ENCODE measurements around the gene PTPRK. TPM values are rescaled to one million over a fixed set of nuclear protein-coding genes. Genes with fewer than 3 reads are reported as not detected.

Gene PTPRK
- total RNA-seq, 1 donor from 2014 or later = 50.3 TPM

DNA sequence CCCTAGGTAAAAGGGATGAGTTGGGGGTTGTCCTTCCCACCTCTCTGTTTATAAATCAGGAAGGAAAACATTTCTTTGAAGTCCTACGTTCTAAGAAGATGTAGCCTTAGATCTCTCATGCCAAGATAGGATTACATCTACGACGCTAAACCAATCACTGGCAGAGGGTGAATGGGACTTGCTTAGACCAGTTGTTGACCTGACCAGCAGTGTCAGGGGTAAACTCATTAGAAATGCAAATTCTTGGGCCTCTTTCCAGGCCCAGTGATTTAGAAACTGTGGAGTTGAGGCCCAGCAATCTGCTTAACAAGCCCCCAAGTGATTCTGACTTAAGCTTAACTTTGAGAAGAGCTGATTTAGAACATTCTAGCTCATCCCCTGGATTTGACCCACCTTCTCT, 472.4 kb downstream of the PTPRK start:
- no peak overlapping the region for H3K4me3 Mint-ChIP-seq (ENCODE audit: unreplicated experiment)
- H3K27me3 Mint-ChIP-seq (ENCODE audit: unreplicated experiment) = peaks cover 2% of the 10 kb centered on the region
- no peaks in the 10 kb centered on the region for H3K9me3 Mint-ChIP-seq (ENCODE audit: unreplicated experiment)
- peaks cover under 1% of the 10 kb centered on the region for H3K36me3 Mint-ChIP-seq (ENCODE audit: unreplicated experiment)
- H3K4me1 Mint-ChIP-seq (ENCODE audit: low read depth, unreplicated experiment) = peaks cover 4% of the 10 kb centered on the region
- TF ChIP-seq, protein P1, sequence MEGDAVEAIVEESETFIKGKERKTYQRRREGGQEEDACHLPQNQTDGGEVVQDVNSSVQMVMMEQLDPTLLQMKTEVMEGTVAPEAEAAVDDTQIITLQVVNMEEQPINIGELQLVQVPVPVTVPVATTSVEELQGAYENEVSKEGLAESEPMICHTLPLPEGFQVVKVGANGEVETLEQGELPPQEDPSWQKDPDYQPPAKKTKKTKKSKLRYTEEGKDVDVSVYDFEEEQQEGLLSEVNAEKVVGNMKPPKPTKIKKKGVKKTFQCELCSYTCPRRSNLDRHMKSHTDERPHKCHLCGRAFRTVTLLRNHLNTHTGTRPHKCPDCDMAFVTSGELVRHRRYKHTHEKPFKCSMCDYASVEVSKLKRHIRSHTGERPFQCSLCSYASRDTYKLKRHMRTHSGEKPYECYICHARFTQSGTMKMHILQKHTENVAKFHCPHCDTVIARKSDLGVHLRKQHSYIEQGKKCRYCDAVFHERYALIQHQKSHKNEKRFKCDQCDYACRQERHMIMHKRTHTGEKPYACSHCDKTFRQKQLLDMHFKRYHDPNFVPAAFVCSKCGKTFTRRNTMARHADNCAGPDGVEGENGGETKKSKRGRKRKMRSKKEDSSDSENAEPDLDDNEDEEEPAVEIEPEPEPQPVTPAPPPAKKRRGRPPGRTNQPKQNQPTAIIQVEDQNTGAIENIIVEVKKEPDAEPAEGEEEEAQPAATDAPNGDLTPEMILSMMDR (IDR thresholded peaks at IDR 0.05; ENCODE audit: partially characterized antibody, unreplicated experiment) = no peak
- no peak for DNase-seq
- no peak overlapping the region for H3K27ac Mint-ChIP-seq (ENCODE audit: unreplicated experiment)

DNA sequence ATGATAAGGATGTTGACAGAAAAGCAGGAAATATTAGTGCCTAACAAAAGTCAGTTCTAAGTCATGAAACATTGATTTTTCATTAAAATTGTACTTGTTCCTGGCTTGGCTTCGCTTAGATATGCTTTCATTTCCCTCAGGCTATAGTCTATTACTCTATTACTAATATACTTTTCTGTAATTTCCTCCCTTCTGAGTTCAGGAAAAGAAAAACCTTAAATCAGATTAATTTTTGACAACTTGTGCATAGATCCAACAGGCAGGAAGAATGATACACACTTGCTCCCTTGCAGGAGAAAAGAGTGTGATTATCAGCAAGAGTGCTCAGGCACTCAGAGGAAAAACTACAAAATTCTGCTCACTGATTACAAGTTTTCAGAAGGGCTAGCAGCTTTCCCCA, 474.4 kb downstream of the PTPRK start:
- peaks cover 4% of the 10 kb centered on the region for H3K4me1 Mint-ChIP-seq (ENCODE audit: low read depth, unreplicated experiment)
- no peak overlapping the region for H3K4me3 Mint-ChIP-seq (ENCODE audit: unreplicated experiment)
- TF ChIP-seq, protein P1 (IDR thresholded peaks at IDR 0.05; ENCODE audit: partially characterized antibody, unreplicated experiment) = no peak
- H3K36me3 Mint-ChIP-seq (ENCODE audit: unreplicated experiment) = no peaks in the 10 kb centered on the region
- DNase-seq = no peak
- no peak overlapping the region for H3K27ac Mint-ChIP-seq (ENCODE audit: unreplicated experiment)
- peaks cover 2% of the 10 kb centered on the region for H3K27me3 Mint-ChIP-seq (ENCODE audit: unreplicated experiment)
- H3K9me3 Mint-ChIP-seq (ENCODE audit: unreplicated experiment) = no peaks in the 10 kb centered on the region

DNA sequence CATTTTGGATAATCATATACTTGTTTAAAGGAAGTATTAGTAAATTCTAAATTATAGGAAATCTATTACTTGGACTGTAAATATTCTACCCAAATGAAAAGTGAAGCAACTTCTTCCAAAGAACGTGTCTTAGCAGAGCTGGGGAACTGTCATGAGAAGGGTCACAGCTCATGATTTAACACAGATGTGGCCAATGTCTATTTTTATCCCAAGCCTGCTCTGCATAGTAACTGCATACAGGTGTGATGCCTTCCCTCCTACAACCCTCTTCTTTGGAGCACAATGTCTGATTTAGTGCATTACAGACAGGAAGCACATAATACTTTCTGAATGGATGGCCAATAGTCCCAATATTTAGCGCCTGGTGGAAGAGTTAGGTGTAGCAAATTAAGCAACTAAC, 480.9 kb downstream of the PTPRK start:
- Mint-ChIP-seq H3K9me3 (ENCODE audit: unreplicated experiment) (no peaks in the 10 kb centered on the region), H3K27ac (ENCODE audit: unreplicated experiment) (no peak overlapping the region), H3K4me1 (ENCODE audit: low read depth, unreplicated experiment) (no peaks in the 10 kb centered on the region), H3K36me3 (ENCODE audit: unreplicated experiment) (no peaks in the 10 kb centered on the region), H3K4me3 (ENCODE audit: unreplicated experiment) (no peak overlapping the region), H3K27me3 (ENCODE audit: unreplicated experiment) (no peaks in the 10 kb centered on the region)
- no peak for DNase-seq
- TF ChIP-seq, protein P1 (IDR thresholded peaks at IDR 0.05; ENCODE audit: partially characterized antibody, unreplicated experiment) = no peak

DNA sequence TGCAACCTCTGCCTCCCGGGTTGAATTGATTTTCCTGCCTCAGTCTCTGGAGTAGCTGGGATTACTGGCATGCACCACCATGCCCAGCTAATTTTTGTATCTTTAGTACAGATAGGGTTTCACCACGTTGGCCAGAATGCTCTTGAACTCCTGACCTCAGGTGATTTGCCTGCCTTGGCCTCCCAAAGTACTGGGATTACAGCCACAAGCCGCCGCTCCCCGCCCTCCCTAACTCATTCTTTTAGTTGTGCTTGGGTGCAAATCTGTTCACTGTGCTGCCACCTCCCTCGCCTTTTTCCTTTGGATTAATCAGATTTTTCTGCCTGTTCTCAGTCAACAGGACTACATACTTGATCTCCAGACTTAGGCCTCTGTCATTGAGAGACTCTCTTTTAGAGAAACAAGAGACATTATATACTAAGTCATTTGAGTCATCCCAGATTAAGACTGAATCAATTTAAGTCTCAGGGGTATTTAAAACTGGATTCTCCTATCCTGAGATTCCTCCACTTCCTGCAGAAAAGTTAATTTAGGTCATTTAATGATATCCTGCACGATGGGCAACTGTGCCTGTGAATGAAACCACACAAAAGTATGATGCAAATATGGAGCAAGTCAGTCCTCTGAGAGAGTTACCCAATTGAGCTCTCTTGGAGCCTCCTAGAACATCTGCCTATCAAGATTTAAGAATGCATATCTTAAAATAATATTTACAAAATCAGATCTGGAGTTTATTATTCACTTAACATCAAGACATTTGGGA, 483.4 kb downstream of the PTPRK start:
- Mint-ChIP-seq H3K27ac (ENCODE audit: unreplicated experiment) (no peak overlapping the region), H3K9me3 (ENCODE audit: unreplicated experiment) (no peaks in the 10 kb centered on the region), H3K4me3 (ENCODE audit: unreplicated experiment) (no peak overlapping the region), H3K4me1 (ENCODE audit: low read depth, unreplicated experiment) (no peaks in the 10 kb centered on the region), H3K36me3 (ENCODE audit: unreplicated experiment) (no peaks in the 10 kb centered on the region), H3K27me3 (ENCODE audit: unreplicated experiment) (no peaks in the 10 kb centered on the region)
- TF ChIP-seq, protein P1 (IDR thresholded peaks at IDR 0.05; ENCODE audit: partially characterized antibody, unreplicated experiment) = no peak
- no peak for DNase-seq

DNA sequence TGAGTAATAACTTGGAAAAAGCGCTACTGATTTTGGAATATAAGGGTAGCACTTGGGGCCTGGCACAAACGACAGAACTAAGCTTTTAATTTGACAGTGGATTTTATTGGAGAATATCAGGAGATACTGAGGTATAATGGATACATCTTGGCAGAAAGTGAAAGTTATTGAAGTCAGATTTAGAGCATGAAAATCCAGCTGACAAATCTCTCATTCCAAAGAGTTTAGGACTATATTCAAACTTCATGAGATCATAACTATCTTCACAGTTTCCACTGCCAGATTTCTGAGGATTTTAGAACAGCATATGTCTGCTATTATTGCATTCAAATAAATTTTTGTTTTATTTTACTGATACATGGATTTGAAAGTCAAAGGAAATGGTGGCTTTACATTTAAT, 487.2 kb downstream of the PTPRK start:
- Mint-ChIP-seq H3K36me3 (ENCODE audit: unreplicated experiment) (no peaks in the 10 kb centered on the region), H3K9me3 (ENCODE audit: unreplicated experiment) (no peaks in the 10 kb centered on the region), H3K4me1 (ENCODE audit: low read depth, unreplicated experiment) (no peaks in the 10 kb centered on the region), H3K27me3 (ENCODE audit: unreplicated experiment) (no peaks in the 10 kb centered on the region), H3K4me3 (ENCODE audit: unreplicated experiment) (no peak overlapping the region), H3K27ac (ENCODE audit: unreplicated experiment) (no peak overlapping the region)
- TF ChIP-seq, protein P1 (IDR thresholded peaks at IDR 0.05; ENCODE audit: partially characterized antibody, unreplicated experiment) = no peak
- no peak for DNase-seq

All from glutamatergic neuron (in vitro differentiated cells).